Measurements from ENCODE around the gene TMEM81.

The TMEM81 gene

DNA sequence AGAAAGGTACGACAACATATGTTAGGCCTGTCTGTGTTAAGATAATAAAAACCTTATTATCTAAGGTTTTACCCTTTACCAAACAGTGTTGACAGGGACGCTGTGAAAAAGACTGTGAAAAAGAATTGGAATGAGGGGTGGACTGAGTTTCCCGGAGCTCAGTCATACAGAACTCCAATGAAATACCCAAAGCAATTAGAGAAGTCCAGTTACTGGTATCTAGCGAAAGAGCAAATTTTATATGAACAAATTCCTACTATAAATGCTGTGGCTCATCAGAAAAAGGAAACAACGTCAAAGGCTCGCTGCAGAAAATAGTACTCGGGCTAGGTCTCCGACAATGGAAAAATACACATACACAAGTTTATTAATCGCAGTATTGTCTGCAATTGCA, 38.2 kb upstream of the TMEM81 start:
- peaks cover 42% of the 10 kb centered on the region for H3K79me2 ChIP-seq (ENCODE audit: control insufficient read depth, low read length)
- peak overlapping the region; percentile 79 for H3K4me2 ChIP-seq (ENCODE audit: low read length)
- peaks cover 22% of the 10 kb centered on the region for H3K36me3 ChIP-seq (ENCODE audit: control insufficient read depth, low read length)
- no peaks in the 10 kb centered on the region for H3K27me3 ChIP-seq (ENCODE audit: control insufficient read depth, low read length)
- peak overlapping the region; percentile 92 for H3K4me3 ChIP-seq (ENCODE audit: low read length)
- peaks cover 2% of the 10 kb centered on the region; the same call in 1 of the 2 replicates for H4K20me1 ChIP-seq (ENCODE audit: control insufficient read depth, insufficient read depth, low read depth, low read length)
- no peaks in the 10 kb centered on the region for H3K9me2 ChIP-seq (replicated peaks; ENCODE audit: control insufficient read depth, low read length)
- TF ChIP-seq EZH2phosphoT487 (IDR thresholded peaks at IDR 0.05; ENCODE audit: borderline replicate concordance, low read length) = no peak
- TF ChIP-seq, protein P1, sequence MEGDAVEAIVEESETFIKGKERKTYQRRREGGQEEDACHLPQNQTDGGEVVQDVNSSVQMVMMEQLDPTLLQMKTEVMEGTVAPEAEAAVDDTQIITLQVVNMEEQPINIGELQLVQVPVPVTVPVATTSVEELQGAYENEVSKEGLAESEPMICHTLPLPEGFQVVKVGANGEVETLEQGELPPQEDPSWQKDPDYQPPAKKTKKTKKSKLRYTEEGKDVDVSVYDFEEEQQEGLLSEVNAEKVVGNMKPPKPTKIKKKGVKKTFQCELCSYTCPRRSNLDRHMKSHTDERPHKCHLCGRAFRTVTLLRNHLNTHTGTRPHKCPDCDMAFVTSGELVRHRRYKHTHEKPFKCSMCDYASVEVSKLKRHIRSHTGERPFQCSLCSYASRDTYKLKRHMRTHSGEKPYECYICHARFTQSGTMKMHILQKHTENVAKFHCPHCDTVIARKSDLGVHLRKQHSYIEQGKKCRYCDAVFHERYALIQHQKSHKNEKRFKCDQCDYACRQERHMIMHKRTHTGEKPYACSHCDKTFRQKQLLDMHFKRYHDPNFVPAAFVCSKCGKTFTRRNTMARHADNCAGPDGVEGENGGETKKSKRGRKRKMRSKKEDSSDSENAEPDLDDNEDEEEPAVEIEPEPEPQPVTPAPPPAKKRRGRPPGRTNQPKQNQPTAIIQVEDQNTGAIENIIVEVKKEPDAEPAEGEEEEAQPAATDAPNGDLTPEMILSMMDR (IDR thresholded peaks at IDR 0.05; ENCODE audit: low read depth, low read length, poor library complexity, severe bottlenecking) = peak; percentile 21
- peak overlapping the region; percentile 69 for H3K27ac ChIP-seq (ENCODE audit: low read depth, low read length)
- H3K9me3 ChIP-seq (ENCODE audit: control insufficient read depth, insufficient read depth, low read length) = no peaks in the 10 kb centered on the region
- no peaks in the 10 kb centered on the region for H3F3A ChIP-seq (ENCODE audit: control insufficient read depth, insufficient read depth)
- H3K4me1 ChIP-seq (ENCODE audit: control insufficient read depth, low read length) = peaks cover 45% of the 10 kb centered on the region

DNA sequence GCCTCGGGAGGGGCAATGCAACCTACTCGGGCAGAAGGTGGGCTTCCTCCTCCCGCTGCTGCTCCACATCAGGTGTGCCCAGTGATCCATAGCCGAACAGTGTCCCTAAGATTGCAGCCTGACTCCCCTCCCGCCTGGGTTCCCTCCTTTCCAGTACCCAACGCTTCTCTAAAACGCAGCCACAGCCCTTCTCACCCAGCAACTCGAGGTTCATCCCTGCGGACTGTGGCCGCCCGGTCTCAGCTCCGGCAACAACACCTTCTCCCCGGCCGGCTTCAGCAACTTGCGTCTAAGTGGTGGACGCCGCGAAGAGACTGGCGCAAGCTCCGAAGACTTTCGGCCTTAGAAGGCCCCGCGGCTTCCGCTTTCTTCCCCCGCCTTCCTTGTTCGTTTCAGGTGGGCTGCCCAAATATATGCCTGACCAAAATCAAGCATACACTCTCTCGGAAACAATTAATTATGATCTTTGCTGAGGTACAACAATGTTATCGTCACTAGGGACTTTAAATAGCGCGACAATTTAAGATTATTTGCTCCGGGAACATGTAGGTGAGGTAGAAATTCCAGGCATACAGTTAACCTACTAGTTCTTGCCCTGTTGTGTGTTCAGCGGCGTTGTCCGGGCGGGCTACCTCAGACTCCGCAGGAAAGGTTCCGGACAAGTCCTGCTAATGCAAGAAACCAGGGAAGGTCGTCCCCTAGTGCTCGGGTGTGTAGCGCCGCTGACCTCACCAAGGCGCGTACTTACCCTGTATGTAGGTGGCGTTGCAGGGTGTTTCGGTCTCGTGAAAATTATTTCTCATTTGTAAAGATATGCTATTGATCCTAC, 37.6 kb upstream of the TMEM81 start, which contains the start of gene RBBP5:
TSS of gene RBBP5 (minus strand) at position 319 of the 829 bp plus-strand sequence. CDS start at position 214, 105 bp downstream.
- peaks cover 45% of the 10 kb centered on the region for H3K4me1 ChIP-seq (ENCODE audit: control insufficient read depth, low read length)
- peaks cover 22% of the 10 kb centered on the region for H3K36me3 ChIP-seq (ENCODE audit: control insufficient read depth, low read length)
- no peaks in the 10 kb centered on the region for H3K9me3 ChIP-seq (ENCODE audit: control insufficient read depth, insufficient read depth, low read length)
- H3K4me2 ChIP-seq (ENCODE audit: low read length) = peak within 1 kb of the TSS; percentile 79
- H4K20me1 ChIP-seq (ENCODE audit: control insufficient read depth, insufficient read depth, low read depth, low read length) = peaks cover 2% of the 10 kb centered on the region; the same call in 1 of the 2 replicates
- no peaks in the 10 kb centered on the region for H3F3A ChIP-seq (ENCODE audit: control insufficient read depth, insufficient read depth)
- peak within 1 kb of the TSS; percentile 92 for H3K4me3 ChIP-seq (ENCODE audit: low read length)
- no peak for TF ChIP-seq EZH2phosphoT487 (IDR thresholded peaks at IDR 0.05; ENCODE audit: borderline replicate concordance, low read length)
- TF ChIP-seq, protein P1 (IDR thresholded peaks at IDR 0.05; ENCODE audit: low read depth, low read length, poor library complexity, severe bottlenecking) = peak; percentile 88
- H3K9me2 ChIP-seq (replicated peaks; ENCODE audit: control insufficient read depth, low read length) = no peaks in the 10 kb centered on the region
- H3K27ac ChIP-seq (ENCODE audit: low read depth, low read length) = peak within 1 kb of the TSS; percentile 69
- peaks cover 46% of the 10 kb centered on the region for H3K79me2 ChIP-seq (ENCODE audit: control insufficient read depth, low read length)
- H3K27me3 ChIP-seq (ENCODE audit: control insufficient read depth, low read length) = no peaks in the 10 kb centered on the region

DNA sequence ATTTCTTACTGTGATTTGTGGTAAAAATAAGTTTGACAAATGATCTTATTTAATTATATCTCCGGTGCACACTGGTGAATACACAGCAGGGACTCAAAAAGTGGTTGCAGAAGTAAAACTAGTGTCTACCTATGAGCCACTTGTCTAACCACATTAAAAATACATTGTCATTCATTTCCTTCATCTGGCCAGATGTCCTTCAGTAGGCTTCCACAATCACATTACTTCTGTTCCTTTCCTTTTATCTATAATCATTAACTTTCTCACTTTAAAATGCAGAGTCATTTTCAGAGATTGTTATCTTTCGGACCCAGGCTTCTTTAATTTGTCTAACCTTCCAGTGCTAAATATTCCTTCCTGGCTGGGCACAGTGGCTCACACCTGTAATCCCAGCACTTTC, 34.5 kb upstream of the TMEM81 start:
- no peak overlapping the region for H3K27ac ChIP-seq (ENCODE audit: low read depth, low read length)
- H4K20me1 ChIP-seq (ENCODE audit: control insufficient read depth, insufficient read depth, low read depth, low read length) = peaks cover 2% of the 10 kb centered on the region; the same call in 1 of the 2 replicates
- H3K27me3 ChIP-seq (ENCODE audit: control insufficient read depth, low read length) = no peaks in the 10 kb centered on the region
- TF ChIP-seq, protein P1 (IDR thresholded peaks at IDR 0.05; ENCODE audit: low read depth, low read length, poor library complexity, severe bottlenecking) = no peak
- TF ChIP-seq EZH2phosphoT487 (IDR thresholded peaks at IDR 0.05; ENCODE audit: borderline replicate concordance, low read length) = no peak
- H3K9me2 ChIP-seq (replicated peaks; ENCODE audit: control insufficient read depth, low read length) = no peaks in the 10 kb centered on the region
- H3K4me1 ChIP-seq (ENCODE audit: control insufficient read depth, low read length) = peaks cover 30% of the 10 kb centered on the region
- peaks cover 41% of the 10 kb centered on the region for H3K36me3 ChIP-seq (ENCODE audit: control insufficient read depth, low read length)
- no peak overlapping the region for H3K4me2 ChIP-seq (ENCODE audit: low read length)
- no peaks in the 10 kb centered on the region for H3F3A ChIP-seq (ENCODE audit: control insufficient read depth, insufficient read depth)
- peaks cover 67% of the 10 kb centered on the region for H3K79me2 ChIP-seq (ENCODE audit: control insufficient read depth, low read length)
- no peak overlapping the region for H3K4me3 ChIP-seq (ENCODE audit: low read length)
- H3K9me3 ChIP-seq (ENCODE audit: control insufficient read depth, insufficient read depth, low read length) = no peaks in the 10 kb centered on the region
